Osteocyte (in vitro differentiated cells): ENCODE measurements around the gene SLC35G3. TPM values are rescaled to one million over a fixed set of nuclear protein-coding genes. Genes with fewer than 3 reads are reported as not detected.
"Not testable (repeated sequence)": the region's sequence is repeated elsewhere in the genome, so short reads cannot be mapped to it uniquely, and the experiment has no call there.

Experiments used
- DNase-seq: peaks from one replicate; pipeline ENCODE4 v3.0.0; 2021; ENCODE audit warnings: mixed read lengths; ENCODE audit not compliant: unreplicated experiment; ENCODE audit errors: extremely low spot score
- H3K27ac Mint-ChIP-seq: one replicate; pipeline ENCODE4 v1.8.0; 2021; ENCODE audit warnings: mild to moderate bottlenecking, mixed read lengths; ENCODE audit not compliant: unreplicated experiment
- H3K27me3 Mint-ChIP-seq: one replicate; pipeline ENCODE4 v1.8.0; 2021; ENCODE audit warnings: mixed read lengths; ENCODE audit not compliant: unreplicated experiment
- H3K36me3 Mint-ChIP-seq: one replicate; pipeline ENCODE4 v1.8.0; 2021; ENCODE audit warnings: mixed read lengths; ENCODE audit not compliant: unreplicated experiment
- H3K4me1 Mint-ChIP-seq: one replicate; pipeline ENCODE4 v1.8.0; 2021; ENCODE audit warnings: mixed read lengths; ENCODE audit not compliant: unreplicated experiment
- H3K4me3 Mint-ChIP-seq: one replicate; pipeline ENCODE4 v1.8.0; 2021; ENCODE audit warnings: mild to moderate bottlenecking, moderate library complexity, mixed read lengths; ENCODE audit not compliant: unreplicated experiment
- H3K9me3 Mint-ChIP-seq: one replicate; pipeline ENCODE4 v1.8.0; 2021; ENCODE audit warnings: mixed read lengths; ENCODE audit not compliant: unreplicated experiment
- long read RNA-seq: library from polyadenylated mRNA; unstranded; transcript quantifications from one replicate; pipeline ENCODE4 v2.0.0, GENCODE V29; 2021
- total RNA-seq: library from RNA; stranded (reverse); gene quantifications from 2 replicates; pipeline ENCODE4 v1.2.1, GENCODE V29; 2021
- TF ChIP-seq, protein P1 (sequence below): fragments of 200-600 bp; sonication (generic); IDR thresholded peaks from 2 replicates; pipeline ENCODE4 v1.5.0; 2021; ENCODE audit warnings: antibody characterized with exemption, mild to moderate bottlenecking, moderate library complexity

The SLC35G3 gene
- not detected in 2 replicates for total RNA-seq
- long read RNA-seq = 0 reads

DNA sequence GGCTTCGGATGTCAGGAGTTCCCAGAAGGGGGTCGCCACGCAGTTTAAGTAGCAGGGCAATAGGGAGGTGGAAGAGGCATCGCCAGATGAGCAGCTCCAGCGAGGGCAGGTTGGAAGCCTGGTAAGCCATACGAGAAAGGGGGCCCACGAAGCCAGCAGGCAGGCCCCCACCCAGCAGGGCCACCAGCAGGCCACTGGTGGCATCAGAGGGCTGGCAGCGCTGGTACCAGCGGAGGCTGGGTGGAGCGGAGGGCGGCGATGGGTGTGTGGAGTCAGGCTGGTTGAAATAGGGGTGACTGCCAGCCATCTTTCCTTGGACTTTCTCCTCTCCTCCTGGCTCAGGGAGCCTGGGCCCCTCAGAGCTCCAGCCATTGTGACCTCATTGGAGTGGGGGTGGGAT lies at the start of gene SLC35G3:
Gene SLC35G3 (minus strand): TSS at position 393 of the 400 bp plus-strand sequence. CDS start 86 bp downstream, at position 307.
- not testable (repeated sequence) for H3K4me1 Mint-ChIP-seq, H3K27me3 Mint-ChIP-seq, DNase-seq, H3K9me3 Mint-ChIP-seq, H3K4me3 Mint-ChIP-seq, H3K27ac Mint-ChIP-seq, H3K36me3 Mint-ChIP-seq

DNA sequence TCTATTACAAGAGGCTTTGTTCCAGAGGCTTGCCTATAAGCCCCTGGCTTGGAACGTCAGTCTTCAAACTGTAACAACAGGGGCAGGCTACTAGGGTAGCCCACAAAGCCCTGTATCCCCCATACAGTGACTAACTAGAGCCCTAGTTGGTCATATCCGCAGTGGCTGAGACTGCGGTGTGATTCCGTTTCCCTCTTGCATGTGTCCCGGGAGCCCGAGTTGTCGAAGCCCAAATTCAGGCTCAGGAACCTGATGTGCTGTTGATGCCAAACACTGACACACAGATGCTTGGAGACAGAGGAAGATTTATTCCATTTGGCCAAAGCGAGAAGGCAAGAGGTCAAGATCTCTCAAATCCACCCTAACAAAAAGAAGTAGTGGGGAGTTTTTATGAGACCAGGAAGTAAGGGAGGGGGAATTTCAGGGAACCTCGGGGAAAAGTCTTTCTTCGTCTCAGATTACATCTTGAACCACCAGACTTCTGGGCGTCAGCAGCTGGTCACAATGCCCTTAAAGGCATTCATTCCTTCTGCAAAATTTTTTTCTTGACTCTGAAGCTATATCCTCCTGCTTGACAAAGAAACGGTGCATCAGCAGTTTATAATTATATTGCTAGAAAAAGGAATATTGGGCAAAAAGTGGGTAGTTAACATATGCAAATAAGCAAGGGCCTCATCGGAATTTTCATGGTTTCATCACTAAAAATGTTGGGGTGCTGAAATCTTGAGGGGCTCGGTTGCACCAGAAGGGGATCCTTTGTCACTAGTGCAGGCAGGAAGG lies 49.6 kb upstream of the SLC35G3 start:
- H3K36me3 Mint-ChIP-seq = peaks cover 14% of the 10 kb centered on the region
- H3K27me3 Mint-ChIP-seq = no peaks in the 10 kb centered on the region
- no peaks in the 10 kb centered on the region for H3K9me3 Mint-ChIP-seq
- H3K4me3 Mint-ChIP-seq = peak overlapping the region; percentile 96
- peak overlapping the region; percentile 100 for H3K27ac Mint-ChIP-seq
- H3K4me1 Mint-ChIP-seq = peaks cover 46% of the 10 kb centered on the region
- TF ChIP-seq, protein P1, sequence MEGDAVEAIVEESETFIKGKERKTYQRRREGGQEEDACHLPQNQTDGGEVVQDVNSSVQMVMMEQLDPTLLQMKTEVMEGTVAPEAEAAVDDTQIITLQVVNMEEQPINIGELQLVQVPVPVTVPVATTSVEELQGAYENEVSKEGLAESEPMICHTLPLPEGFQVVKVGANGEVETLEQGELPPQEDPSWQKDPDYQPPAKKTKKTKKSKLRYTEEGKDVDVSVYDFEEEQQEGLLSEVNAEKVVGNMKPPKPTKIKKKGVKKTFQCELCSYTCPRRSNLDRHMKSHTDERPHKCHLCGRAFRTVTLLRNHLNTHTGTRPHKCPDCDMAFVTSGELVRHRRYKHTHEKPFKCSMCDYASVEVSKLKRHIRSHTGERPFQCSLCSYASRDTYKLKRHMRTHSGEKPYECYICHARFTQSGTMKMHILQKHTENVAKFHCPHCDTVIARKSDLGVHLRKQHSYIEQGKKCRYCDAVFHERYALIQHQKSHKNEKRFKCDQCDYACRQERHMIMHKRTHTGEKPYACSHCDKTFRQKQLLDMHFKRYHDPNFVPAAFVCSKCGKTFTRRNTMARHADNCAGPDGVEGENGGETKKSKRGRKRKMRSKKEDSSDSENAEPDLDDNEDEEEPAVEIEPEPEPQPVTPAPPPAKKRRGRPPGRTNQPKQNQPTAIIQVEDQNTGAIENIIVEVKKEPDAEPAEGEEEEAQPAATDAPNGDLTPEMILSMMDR = no peak
- DNase-seq = no peak

DNA sequence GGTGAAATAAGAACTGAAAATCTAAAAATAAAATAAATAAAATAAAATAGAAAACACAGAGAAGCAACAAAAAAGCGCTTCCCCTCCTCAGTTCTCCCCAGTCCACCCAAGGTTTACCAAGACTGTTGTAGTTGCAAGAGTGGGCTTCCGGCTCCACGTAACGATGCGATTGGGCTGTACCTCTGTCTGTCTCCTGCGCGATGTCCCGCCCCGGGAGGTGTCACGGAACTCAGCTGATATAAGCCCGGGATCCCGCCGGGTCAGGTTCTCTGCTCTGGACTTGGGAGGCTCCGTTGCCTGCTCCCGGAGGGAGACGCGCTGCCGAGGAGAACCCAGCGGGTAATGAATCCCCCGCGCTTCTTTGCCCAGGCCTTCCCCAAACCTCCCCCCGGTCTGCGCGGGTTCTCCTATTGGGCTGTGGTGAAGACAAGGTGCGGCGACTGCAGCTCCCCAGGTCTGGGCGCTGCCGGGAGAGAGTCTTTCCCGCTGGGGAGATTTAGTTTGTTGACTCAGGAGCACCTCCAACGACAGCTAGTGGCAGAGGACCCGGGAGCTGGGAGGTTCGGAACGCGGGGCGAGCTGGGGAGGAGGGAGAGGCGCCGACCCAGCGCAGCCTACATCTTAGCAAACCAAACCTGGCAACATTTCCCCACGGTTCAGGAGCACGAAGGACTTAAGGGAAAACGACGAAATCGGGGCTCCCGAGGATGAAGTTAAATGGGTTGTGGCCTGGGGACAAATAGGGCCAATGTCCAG lies 48.8 kb upstream of the SLC35G3 start, which contains the start of gene SLFN5:
Gene SLFN5 (plus strand): TSS at position 268 of the 756 bp plus-strand sequence. CDS start 15,619 bp downstream, outside the sequence.
- H3K4me1 Mint-ChIP-seq = peaks cover 46% of the 10 kb centered on the region

DNA sequence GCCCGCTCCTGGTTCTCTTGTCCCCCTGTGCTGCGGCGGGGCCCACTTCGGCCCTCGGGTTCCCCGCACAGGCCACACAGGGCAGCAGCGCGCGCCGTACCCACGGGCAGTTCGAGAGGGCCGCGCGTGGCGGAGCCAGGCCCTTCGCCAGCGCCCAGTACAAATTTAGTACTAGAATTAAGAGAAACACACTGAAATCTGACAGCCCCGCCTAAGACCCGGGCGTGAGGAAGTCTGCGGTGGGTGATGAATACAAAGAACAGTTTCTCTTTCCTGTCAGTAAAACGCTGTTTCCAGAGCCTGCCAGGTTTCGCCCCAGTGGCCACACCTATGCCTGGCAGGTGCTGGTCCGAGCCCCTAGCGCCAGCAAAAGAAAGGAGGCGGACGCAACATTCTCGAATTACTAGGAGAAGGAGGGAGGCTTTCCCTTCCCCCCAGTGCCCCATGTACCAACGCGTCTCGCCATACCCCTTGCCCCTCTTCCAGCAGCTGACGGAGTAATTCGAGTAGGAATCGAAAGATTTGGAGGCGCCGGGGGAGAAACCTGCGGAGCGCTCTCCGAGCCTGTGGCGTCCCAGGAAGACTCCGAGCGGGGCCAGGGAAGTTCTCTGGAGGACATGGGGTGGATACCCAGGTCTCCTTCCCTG lies 48.1 kb upstream of the SLC35G3 start:
- TF ChIP-seq, protein P1 = peak; percentile 42
- Mint-ChIP-seq H3K4me3 (peak overlapping the region; percentile 96), H3K27ac (peak overlapping the region; percentile 100), H3K36me3 (peaks cover 3% of the 10 kb centered on the region), H3K27me3 (no peaks in the 10 kb centered on the region), H3K9me3 (no peaks in the 10 kb centered on the region), H3K4me1 (peaks cover 44% of the 10 kb centered on the region)
- DNase-seq = no peak

More for the DNA sequence above, 48.8 kb upstream of the SLC35G3 start, which contains the start of gene SLFN5:
- H3K4me3 Mint-ChIP-seq = peak within 1 kb of the TSS; percentile 96
- DNase-seq = peak; percentile 97
- H3K27ac Mint-ChIP-seq = peak within 1 kb of the TSS; percentile 100
- no peaks in the 10 kb centered on the region for H3K27me3 Mint-ChIP-seq
- TF ChIP-seq, protein P1 = no peak
- H3K9me3 Mint-ChIP-seq = no peaks in the 10 kb centered on the region
- peaks cover 10% of the 10 kb centered on the region for H3K36me3 Mint-ChIP-seq

DNA sequence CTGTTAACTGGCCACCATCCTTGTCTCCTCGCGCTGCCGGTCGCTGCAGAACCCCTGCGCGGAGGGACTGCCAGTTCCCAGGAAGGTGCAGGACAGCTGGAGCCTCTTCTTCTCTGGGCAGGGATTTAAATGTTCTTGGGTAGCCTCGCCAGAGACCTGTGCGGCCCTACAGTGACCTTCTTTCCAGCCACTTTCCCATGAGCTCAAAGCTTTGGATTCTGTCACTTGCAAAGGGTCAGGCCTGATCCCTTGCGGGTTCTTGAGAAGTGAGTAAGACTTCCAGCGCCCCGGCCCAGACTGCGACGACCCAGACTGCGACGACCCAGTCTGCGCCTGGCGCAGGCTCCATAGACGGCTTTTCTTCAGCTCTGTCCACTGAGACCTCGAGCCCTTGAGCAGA lies 47.3 kb upstream of the SLC35G3 start:
- no peaks in the 10 kb centered on the region for H3K9me3 Mint-ChIP-seq
- H3K36me3 Mint-ChIP-seq = no peaks in the 10 kb centered on the region
- no peak for DNase-seq
- no peaks in the 10 kb centered on the region for H3K27me3 Mint-ChIP-seq
- H3K4me1 Mint-ChIP-seq = peaks cover 39% of the 10 kb centered on the region
- peak overlapping the region; percentile 96 for H3K4me3 Mint-ChIP-seq
- peak overlapping the region; percentile 56 for H3K27ac Mint-ChIP-seq
- TF ChIP-seq, protein P1 = no peak
